Stimulated activated CD8-positive, alpha-beta memory T cell treated with anti-CD3 and anti-CD28 coated beads, Interleukin-7, amount 100 ng/mL, for 4 hours (primary cell): ENCODE data around the gene CDH18.

Experiments used
- DNase-seq, 2 donors: peaks; one replicate each; pipeline ENCODE4 v3.0.0-alpha.2; 2020; ENCODE audit warnings: low read depth in 2 of 2

Gene CDH18

DNA sequence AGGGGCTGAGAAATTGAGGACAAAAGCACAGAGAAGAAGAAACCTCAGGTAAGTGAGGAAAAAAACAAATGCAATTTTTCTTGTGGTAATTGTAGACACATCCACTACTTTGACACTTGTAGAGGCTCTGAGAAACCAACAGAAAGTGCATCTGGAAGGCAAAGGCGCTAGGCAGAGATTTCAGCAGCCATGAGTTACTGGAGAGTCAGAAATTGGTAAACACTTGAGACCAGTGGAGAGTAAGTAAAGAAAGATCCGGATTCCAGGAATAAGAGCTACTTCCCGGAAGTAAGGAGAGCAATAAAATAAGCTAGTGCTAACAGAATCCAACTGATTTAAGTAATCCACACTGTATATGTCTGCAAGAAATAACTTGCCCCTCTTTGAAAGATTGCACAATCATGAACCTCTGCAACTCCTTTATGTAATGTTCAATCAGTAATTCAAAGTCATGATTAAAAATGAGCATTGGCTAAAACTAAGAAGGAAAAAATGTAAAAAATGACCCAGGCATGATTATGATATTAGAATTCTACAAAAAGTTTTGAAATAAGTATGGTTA lies 382.1 kb downstream of the CDH18 start:
- DNase-seq = no peak

DNA sequence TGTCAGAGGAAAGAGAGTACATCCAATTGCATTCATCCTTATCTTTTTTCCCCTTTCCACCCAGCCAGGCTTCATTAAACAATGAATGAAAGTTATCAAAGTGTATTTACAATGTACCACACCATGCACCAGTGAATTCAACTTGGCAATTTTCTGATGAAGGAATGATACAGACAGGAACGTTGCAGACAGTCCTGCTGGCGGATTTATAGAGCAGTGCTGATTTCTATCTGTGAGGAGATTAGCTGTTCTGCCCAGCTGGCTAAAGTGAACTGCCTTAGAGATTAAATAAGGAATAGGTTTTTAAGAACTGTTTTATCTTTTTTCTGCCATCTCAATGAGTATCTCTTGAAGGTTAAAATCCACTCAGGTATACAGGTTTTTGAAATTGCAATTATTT lies 403.9 kb downstream of the CDH18 start:
- DNase-seq = no peak

DNA sequence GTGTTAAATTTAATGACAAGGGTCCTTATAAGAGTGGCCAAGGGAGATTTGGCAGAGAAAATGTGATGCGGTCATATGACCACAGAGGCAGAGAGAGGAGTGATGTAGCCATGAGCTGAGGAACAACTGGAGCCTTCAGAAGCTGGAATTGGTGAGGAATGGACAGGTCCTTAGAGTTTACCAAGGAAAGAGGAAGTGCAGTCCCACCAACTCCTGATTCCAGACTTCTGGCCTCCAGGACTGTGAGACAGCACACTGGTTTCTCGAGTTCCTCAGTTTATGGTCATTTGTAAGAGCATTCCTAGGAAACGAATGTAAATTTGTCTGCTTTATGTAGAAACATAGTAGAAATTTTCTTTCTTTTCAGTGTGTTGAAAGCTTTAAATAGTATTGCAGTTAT lies 410.1 kb downstream of the CDH18 start:
- DNase-seq = no peak

DNA sequence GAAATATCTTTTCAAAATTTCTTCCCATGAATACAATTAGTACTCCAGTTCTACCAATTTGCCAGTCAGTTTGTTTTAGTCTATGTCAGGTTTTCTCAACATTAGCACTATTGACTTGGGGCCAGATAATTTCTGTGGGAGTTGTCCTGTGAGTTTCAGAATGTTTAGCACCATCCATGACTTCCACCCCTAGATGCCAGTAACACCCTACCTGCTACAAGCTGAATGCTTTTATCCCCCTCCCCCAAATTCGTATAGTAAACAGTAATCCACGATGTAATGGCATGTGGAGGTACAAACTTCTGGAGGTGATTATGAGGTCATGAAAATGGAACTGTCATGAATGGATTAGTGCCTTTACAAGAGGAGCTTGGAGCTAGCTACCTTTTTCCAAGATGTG lies 420.0 kb downstream of the CDH18 start:
- no peak for DNase-seq

DNA sequence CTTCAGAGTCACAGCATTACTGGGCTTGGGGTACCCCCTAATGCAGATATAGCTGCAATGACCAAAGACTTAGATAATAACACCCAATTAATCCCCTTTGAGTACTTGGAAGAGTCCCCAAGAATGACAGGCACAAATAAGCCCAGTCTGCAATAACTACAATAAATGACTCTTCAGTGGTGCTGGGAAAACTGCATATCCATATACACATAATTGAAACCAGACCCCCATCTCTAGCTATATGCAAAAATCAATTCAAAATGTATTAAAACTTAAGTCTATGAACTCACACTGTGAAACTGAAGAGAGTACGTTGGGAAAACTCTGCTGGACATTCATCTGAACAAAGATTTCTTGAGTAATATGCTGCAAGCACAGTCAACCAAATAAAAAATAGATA lies 422.5 kb downstream of the CDH18 start:
- no peak for DNase-seq

DNA sequence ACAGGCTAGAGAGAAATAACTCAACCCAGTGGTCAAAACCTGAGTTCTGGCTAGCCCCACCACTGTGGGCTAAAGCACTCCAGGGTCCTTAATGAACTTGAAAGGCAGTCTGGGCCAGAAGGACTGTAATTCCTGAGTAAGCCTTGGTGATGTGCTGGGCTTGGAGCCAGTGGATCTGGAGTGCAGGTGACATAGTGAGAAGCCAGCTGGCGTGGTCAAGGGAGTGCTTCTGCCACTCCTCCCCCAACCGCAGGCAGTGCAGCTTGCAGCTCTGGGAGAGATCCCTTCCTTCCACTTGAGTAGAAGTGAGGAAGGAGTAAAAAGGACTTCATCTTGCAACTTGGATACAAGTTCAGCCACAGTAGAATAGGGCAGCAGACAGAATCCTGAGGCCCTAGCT lies 424.0 kb downstream of the CDH18 start:
- no peak for DNase-seq

DNA sequence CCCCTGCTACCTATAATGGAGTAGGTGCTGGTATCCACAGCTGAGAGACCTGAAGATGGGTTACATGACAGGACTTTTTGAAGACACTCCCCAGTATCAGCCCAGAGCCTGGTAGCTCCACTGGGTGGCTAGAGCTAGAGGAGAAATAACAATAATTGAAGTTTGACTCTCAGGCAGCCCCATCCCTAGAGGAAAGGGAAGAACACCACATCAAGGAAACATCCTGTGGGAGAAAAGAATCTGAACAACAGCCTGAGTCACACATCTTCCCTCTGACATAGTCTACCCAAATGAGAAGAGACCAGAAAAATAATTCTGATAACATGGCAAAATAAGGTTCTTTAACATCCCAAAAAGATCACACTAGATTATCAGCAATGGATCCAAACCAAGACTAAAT lies 432.1 kb downstream of the CDH18 start:
- no peak for DNase-seq

DNA sequence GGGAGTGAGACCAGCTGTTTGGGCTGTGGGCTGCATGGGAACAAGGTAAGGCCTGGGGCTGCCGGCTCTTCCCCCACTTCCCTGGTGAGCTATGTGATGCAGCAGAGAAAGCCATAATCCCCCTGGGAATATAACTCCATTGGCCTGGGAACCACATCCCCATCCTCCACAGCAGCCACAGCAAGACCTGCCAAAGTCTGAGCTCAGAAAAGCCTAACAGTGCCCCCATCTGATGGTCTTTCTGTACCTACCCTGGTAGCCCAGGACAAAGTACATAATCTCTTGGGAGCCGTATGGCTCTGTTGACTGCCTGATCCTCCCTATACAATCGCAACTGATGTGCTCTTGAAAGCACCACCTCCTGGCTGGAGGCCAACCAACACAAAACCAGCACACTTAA lies 432.6 kb downstream of the CDH18 start:
- no peak for DNase-seq

DNA sequence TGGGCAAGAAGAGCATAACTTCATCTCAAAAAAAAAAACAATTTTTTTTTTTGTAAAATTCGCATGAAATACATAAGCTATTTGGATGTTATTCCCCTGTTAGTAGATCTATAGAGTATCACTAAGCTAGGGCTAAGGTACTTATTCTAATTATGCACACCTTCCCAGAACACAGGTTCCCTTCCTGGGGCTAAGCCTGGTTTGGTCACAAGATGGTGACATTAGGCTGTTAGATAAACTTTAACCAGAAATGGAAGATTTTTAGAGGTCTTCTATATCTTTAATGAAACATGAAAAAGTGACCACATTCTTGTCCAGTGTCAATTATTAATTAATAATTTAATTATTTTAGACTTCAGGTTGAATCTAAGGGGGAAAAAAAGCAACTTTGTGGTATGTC lies 433.5 kb downstream of the CDH18 start:
- DNase-seq = no peak

DNA sequence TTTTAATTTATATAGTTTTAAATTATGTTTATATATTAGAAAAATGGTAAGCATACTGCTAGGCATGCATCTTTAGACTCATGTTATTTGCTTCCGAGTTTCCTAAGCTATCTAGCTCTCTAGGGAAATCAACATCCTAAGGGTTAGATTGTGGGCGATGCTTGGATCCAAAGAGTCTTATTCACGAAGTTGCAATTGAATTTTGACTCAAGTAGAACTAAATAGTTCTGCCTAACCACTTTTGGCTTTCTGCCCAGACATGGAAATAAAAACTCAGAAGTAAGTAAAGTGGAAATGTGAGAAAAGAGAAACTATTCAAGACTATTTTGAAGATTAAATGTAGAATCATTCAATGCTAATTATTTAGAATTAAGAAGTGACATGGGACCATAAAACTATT lies 440.4 kb downstream of the CDH18 start:
- DNase-seq = no peak

DNA sequence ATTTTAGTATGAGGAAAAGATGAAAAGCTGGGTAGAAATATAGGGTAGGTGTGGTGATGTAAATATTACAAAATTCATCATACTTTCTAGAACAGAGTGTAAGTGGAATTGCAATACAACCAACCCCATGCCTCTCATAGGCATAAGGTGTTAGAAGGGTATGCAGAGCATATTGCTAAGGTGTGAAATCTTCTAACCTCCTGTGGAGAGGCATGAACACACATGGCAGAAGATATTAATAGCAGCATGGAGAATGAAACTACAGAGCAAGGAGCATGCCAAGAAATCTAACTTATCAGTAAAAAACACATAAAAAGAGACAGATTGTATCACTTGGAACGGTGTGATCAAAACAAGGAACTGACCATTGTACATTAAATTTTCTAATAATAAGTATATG lies 441.5 kb downstream of the CDH18 start:
- DNase-seq = no peak

DNA sequence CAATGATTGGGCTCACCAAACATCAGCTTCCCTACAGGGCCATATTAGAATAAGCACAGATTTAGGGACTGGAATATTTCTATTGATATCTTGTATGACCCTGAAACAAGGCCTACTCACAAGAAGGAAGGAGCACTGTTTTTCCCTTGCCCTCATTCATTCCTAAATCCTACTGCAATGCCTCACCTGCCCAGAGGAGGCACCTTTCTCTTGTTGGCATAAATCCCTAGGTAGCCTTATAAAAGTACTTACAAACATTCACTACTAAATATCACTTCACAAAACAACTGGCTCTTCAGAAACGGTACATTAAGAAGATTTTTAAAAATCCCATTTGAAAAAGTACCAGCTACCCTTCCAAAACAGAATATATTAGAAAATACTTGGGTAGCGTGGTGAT lies 449.4 kb downstream of the CDH18 start:
- DNase-seq = no peak

DNA sequence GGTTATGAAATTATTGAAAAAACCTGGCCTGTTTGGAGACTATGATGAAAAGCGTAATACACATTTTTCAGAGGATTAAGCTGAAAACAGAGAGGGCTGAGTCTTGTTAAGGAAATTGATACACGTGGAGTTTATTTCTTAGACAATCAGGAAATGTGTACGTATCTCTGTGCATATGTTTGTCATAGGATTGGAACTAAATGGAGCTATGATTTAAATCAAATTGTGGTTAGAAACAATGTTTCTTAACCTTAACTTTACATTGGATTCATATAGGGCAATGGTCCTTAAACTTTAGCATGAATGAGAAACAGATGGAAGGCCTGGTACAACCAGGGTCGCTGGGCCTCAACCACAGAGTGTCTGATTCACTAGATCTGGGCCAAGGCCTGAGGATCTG lies 451.6 kb downstream of the CDH18 start:
- no peak for DNase-seq

DNA sequence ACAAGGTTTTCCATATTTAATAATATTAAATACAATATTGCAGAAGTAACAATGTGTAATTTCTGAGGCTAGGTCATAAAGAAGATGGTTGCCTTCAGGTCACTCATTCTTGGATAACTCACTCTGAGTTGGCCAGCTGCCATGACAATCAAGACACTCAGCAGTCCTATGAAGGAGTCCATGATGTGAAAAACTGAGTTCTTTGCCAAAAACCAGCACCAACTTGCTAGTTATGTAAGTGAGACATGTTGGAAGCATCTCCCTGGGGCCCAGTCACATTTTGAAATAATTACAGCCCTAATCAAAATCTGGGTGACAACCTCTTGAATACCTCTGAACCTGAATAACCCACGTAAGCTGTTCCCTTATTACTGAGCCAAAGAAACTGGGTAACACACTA lies 453.2 kb downstream of the CDH18 start:
- DNase-seq = no peak

DNA sequence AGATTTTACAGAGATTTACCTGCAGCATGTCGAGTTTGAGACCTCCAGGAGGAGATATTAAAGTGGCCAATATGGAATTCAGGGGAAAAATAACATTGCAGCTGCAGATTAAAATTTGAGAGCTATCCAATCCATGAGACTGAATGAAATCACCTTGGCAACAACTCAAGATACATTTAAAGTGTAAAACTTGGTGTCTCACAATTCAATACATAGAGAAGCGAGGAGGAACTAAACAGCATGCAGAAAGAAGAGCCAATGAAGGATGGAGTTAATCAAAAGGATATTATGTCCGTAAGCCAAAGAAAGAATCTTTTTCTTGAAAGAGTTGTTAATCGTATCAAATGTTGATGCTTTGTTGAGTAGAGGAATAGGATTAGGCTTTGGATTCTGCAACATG lies 455.1 kb downstream of the CDH18 start:
- no peak for DNase-seq

DNA sequence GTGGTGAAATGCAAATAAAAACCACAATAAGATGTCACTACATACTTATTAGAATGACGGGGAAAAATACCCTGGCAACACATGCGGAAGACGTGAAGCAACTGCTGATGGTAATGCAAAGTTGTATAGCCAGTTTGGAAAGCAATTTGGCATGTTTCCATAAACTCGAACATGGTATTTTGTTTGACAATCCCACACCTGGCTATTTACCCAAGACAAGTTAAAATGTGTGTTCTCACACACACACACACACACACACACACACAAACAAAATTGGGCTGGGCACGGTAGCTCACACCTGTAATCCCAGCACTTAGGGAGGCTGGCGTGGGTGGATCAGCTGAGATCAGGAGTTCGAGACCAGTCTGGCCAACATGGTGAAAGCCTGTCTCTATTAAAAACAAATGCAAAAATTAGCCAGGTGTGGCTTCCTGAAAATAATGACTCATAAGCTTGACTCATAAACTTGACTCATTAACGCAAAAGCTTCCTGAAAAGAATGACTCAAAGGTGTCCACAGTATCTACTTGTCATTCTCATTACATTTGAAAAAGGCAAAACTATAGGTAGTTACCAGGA lies 456.5 kb downstream of the CDH18 start:
- DNase-seq = no peak

DNA sequence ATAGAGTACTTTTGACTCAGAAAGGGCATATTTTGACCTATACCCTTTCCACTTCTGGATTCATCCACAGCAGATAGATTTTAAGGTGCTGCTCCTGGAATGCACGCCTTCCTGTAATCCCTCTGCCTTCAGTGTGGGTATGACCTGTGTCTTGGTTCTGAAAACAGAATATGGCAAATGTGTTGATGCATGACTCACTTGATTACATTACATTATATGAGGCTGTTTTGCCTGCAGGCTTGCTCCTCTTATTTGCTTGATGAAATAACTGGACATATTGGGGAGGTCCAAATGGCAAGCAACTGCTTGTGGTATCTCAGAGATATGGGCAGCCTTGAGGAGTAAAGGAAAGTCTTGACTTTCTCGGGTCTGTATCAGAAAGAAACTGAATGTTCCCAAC lies 468.6 kb downstream of the CDH18 start:
- no peak for DNase-seq

DNA sequence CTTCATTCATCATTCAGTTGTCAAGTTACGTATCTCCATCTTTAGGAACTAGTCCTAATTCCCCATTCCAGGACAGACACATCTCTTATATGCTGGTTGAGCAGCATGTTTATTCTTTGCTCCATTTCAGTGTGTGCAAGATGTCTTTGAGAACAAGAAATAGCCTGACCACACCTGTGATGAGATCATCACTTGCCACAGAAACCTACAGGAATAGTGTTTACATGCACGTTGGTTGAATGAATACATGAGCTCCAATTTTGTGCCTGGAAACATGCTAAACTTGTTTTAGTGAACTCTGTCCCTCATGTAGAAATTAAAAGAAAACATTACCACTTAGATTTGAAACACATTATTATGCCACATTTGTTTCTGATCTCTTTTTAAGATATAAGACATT lies 489.1 kb downstream of the CDH18 start:
- DNase-seq = no peak

DNA sequence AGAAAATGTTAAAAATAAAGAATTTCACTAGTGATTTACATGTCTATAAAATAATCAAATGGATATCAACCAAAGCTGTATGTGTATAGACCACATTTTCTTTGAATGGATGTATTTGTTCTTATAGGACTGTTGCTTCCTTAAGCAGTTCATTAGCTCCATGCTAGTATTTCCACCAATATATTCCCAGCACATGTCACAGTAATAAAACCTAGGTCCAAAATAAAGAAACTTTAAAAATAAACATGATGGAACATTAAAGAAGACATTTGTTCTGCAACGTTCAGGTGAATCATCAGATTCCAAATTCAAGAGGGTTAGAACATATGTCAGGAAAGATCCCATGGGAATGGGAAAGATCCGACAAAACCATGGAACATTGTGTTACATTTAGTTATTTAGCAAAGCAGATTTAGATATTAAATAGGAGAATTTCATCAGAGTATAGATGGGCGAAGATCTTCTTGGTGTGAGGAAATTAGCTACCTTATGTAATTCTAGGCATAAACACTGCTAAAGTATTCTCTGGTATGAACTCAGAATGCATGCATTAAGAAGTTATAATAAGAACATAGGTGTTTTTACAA lies 490.7 kb downstream of the CDH18 start:
- DNase-seq = no peak

DNA sequence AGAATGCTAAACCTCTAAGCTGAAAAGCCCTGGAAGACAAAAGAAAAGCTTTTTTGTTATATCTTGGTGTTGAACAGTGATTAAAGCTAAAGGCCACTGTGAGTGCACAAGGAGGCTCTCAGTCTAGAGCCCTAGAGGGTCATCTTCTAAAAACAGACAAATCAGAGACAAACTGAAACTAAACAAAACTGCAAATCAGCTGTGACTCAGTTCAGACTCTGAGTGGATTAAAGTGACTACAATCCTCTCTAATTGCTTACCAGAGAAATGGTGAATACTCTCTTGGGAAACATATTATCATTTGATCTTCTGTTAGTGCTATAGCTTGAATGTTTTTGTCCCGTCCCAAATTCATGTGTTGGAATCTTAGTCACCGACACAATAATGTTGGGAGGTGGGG lies 491.9 kb downstream of the CDH18 start:
- no peak for DNase-seq

DNA sequence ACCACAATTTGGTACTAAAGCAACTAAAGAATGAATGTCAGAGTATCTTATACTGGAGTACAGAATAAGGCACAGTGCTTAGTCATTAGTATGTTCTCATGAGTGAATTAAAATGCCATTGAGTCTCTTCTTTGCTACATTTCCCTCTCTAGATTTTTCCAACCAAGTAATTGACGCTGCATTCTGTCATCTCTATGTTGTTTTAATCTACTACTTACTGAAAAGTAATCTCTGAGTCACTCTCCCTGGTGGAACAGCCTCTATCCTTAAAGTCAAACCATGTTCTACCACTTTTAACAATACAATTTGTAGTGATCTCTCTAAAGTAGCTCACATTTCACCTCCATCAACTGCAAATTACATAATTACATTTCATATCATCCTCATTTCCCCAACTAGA lies 495.1 kb downstream of the CDH18 start:
- no peak for DNase-seq

DNA sequence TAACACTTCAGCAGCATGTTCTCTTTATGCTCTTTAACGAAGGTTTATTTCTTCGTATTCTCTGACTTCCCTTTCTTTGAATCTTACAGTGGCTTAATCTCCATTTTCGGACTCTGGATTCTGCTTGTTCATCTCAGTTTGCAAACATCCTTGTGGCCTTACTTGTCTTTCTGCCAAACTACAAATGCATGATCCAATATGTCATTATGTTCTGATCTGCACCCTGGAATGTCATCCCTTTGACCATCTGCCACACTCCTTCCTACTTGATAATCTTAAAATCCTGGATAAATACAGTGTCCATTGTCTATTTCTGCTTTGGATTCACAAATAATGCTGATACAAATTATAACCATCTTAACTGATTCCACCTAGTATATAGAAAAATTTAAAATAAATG lies 499.2 kb downstream of the CDH18 start:
- DNase-seq = no peak

DNA sequence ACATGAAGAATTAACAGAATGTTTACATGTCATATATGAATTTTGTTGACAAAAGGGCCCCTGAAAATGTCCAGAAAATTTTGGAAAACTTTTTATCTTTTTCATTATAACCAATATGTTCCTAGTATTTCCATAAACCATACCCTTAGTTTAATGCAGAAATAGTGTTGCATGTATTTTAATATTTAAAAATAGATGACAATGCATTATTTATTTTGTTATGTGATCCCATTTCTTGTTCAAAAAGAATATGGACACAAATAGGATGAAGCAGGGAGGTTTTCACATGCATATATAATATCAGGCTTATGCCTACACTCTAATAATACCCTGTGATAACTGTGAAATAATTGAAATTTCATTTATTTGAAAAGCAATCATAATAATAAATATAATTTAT lies 500.5 kb downstream of the CDH18 start:
- no peak for DNase-seq

DNA sequence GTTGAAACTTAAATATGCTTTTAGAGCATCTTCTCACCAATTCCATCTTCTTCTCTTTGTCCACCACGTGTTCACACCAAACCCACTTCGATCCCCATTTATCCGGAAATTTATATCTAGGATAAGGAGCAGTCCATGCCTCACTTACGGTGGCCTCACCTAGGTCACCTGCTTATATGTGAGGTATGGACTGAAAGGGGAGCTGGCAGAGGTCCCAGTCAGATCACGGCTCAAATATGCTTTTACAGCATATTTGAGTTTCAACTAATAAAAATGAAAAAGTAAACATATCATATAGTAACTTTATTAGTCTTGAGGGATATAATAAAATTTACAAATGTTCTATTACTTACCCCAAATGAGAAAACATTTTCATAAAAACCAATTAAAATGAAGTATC lies 508.4 kb downstream of the CDH18 start:
- no peak for DNase-seq
